ENCODE measurements around the gene RPL13.
"Not testable (repeated sequence)": the region's sequence is repeated elsewhere in the genome, so short reads cannot be mapped to it uniquely, and the experiment has no call there.

Gene RPL13

DNA sequence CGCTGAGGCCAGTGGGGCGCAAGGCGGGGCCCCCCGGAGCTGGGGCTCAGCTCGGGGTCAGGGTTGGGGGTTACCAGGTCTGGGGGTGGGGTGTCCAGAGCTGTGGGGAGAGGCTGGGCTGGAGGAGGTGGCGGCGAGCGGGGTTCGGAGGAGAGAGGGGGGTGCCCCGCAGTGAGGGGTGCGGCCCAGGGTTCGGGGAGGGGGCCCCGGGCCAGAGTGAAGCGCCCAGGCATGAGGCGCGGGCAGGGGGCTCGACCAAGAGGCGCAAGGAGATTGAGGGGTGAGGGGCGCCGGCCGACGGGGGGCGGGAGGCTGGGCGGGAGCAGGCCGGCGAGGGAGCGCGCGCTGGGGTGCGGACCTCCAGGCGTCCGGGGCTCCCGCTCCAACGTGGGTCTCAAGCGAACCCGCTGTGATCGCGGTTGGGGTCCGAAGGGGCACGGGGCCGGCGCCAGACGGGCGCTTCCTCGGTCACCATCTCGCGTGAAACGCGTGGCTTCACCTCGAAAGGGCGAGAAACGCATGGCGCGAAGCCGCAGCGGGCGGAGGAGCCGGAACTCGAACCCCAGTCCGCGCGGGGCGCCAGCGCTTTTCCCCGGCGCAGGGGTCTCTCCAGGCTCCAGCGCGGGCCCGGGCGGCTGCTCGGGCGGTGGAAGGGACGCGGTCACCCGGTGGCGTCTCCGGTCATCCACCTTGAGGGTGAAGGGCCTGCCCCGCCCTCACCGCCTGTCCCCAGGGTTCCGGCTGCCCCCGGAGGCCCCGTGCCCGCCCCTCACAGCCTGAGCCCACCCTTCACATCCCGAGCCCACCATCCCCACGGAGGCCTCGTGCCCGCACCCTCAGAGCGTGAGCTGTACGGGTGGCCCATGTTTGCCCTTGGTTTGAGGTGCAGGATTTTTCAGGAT is 15.9 kb downstream of the RPL13 start:
- no peak for DNase-seq (ENCODE audit: low read depth in 2 of 2)

- no peak for DNase-seq (ENCODE audit: low read depth in 2 of 2)
Observed at GRCh38 chr16:89577055-89577759, 16.7 kb downstream of the RPL13 start.

DNA sequence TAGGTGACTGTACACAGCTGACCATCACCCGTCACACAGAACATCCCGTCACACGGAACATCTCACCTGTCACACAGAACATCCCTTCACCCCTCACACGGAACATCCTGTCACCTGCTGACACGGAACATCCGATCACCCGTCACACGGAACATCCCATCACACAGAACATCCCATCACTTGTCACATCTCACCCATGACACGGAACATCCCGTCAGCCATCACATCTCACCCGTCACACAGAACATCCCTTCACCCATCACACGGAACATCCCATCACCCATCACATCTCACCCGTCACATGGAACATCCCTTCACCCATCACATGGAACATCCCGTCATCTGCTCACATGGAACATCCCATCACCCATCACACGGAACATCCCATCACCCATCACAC is 18.9 kb downstream of the RPL13 start:
- DNase-seq (ENCODE audit: low read depth in 2 of 2): no peak

DNA sequence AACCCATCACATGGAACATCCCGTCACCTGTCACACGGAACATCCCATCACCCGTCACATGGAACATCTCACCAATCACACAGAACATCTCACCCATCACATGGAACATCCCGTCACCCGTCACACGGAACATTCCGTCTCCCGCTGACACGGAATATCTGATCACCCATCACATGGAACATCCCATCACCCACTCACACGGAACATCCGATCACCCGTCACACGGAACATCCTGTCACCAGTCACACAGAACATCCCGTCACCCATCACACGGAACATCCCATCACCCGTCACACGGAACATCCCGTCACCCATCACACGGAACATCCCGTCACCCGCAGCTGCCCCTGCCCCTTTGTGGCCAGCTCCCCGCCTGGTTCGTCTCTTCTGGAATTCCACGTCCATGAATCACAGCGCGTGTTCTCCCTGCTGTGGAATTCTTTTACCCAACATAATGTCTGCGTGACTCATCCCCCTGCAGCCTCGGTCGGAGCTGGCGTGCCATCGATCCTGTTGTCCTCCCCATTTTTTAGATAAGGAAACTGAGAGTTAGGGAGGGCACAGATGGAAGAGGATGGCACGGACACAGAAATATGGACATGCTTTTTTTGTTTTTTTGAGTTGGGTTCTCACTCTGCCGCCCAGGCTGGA is 20.7 kb downstream of the RPL13 start:
- no peak for DNase-seq (ENCODE audit: low read depth in 2 of 2)

- DNase-seq (ENCODE audit: low read depth in 2 of 2): no peak
Observed at GRCh38 chr16:89581861-89582563, 21.5 kb downstream of the RPL13 start.

- no peak for DNase-seq (ENCODE audit: low read depth in 2 of 2)
Observed at GRCh38 chr16:89582614-89583196, 22.2 kb downstream of the RPL13 start.

- DNase-seq (ENCODE audit: low read depth in 2 of 2): no peak
Observed at GRCh38 chr16:89583197-89583894, 22.9 kb downstream of the RPL13 start.

GRCh38 chr16:89583895-89584644 is 23.6 kb downstream of the RPL13 start:
- DNase-seq (ENCODE audit: low read depth in 2 of 2): no peak

GRCh38 chr16:89584768-89585549 is 24.5 kb downstream of the RPL13 start:
- no peak for DNase-seq (ENCODE audit: low read depth in 2 of 2)

- no peak for DNase-seq (ENCODE audit: low read depth in 2 of 2)
Observed at GRCh38 chr16:89586218-89586617, 25.7 kb downstream of the RPL13 start.

- no peak for DNase-seq (ENCODE audit: low read depth in 2 of 2)
Observed at GRCh38 chr16:89586853-89587252, 26.4 kb downstream of the RPL13 start.

GRCh38 chr16:89587676-89588075 is 27.2 kb downstream of the RPL13 start:
- DNase-seq (ENCODE audit: low read depth in 2 of 2): not testable (repeated sequence)

DNA sequence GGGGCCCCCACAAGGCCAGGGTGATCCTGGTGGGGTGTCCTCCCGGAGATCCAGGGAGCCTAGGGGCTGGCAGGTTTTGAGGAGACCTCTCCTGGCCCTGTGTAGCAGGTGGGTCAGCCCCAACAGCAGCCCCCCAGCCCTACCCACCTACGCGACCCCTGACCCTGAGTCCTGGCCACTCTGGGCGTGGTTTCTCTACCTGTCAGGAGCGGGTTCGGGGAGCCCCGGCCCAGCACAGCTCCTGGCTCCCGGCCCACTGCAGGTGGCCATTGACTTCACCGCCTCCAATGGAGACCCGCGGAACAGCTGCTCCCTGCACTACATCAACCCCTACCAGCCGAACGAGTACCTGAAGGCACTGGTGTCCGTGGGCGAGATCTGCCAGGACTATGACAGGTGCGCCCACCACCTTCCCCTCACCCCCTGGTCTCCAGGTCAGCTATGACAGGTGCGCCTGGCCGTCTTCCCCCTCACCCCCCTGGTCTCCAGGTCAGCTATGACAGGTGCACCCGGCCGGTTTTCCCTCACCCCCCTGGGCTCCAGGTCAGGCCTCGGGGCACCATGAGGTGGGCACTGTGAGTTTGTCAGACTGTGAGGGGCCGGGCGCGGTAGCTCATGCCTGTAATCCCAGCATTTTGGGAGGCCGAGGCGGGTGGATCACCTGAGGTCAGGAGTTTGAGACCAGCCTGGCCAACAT is 28.1 kb downstream of the RPL13 start:
- DNase-seq (ENCODE audit: low read depth in 2 of 2): no peak

GRCh38 chr16:89589241-89589926 is 28.9 kb downstream of the RPL13 start:
- no peak for DNase-seq (ENCODE audit: low read depth in 2 of 2)

GRCh38 chr16:89593841-89594240 is 33.4 kb downstream of the RPL13 start:
- no peak for DNase-seq (ENCODE audit: low read depth in 2 of 2)

DNA sequence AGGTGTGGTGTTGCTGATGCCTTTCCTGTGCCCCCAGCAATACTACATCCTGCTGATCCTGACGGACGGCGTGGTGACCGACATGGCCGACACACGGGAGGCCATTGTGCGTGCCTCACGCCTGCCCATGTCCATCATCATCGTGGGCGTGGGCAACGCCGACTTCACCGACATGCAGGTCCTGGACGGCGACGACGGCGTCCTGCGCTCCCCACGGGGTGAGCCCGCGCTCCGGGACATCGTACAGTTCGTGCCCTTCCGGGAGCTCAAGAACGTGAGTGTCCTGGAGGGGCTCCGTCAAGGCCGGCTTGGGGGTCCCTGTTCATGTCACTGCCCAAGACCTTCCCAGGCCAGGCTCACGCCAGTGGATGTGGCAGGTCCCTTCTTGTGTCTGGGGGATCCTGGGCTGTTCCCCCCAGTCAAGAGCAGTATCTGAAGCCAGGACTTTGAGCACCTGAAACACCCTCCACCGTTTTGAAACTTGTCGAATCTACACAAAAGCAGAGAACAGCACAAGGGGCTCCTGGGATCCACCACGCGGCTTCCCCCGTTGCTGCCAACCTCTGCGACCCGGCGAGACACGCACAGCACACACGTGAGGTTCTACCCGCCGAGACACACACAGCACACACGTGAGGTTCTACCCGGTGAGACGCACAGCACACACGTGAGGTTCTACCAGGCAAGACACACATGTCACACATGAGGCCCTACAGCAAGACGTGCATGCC is 35.0 kb downstream of the RPL13 start:
- DNase-seq (ENCODE audit: low read depth in 2 of 2): no peak

DNA sequence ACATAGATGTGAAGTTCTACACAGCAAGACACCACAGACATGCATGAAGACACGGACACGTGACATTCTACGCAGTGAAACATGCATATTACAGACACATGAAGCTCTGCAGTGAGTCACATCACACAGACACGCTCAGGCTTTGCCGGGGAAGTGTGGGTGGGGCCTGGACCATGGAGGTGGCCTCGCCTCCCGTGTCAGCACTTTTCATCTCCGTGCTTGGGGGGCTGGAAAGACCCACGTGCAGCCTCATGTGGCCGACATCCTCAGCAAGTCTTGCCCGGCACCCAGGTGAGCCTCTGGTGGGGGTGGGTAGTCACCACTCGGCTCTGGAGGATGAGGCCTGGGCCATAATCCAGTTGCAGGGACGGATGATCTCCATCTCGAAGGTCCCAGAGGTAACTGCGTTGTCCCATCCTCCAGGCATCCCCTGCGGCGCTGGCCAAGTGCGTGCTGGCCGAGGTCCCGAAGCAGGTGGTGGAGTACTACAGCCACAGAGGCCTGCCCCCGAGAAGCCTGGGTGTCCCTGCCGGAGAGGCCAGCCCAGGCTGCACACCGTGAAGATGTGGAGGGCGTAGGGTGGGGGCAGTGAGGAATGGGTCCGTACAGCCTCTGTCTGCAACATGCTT is 35.7 kb downstream of the RPL13 start:
- DNase-seq (ENCODE audit: low read depth in 2 of 2): no peak
